ENCODE data around the gene FBXL16.

- no peak for TF ChIP-seq TAF1 (IDR thresholded peaks at IDR 0.05; ENCODE audit: low read depth)
- TF ChIP-seq TCF12 (IDR thresholded peaks at IDR 0.05; ENCODE audit: low read depth) = no peak
- no peak for TF ChIP-seq EGR1 (IDR thresholded peaks at IDR 0.05)
- TF ChIP-seq YY1 (IDR thresholded peaks at IDR 0.05; ENCODE audit: low read depth) = 0 out of 2 replicates have a peak, but pooled peaks have one; percentile 17
- TF ChIP-seq CEBPB (IDR thresholded peaks at IDR 0.05) = no peak
- TF ChIP-seq MAX (IDR thresholded peaks at IDR 0.05) = no peak
These were observed 11.8 kb downstream of the FBXL16 start for GRCh38 chr16:693766-694165.

All from Ishikawa (cell line).